Esophagus squamous epithelium (tissue), 5 donors: ENCODE results near the gene WWTR1. TPM values are rescaled to one million over a fixed set of nuclear protein-coding genes. Genes with fewer than 3 reads are reported as not detected.

ENCODE experiments used
- DNase-seq: peaks from one replicate; lab custom pipeline; 2025; lab: John Stamatoyannopoulos, UW
- H3K27ac ChIP-seq, 4 donors: fragments of 200-600 bp; sonication (generic); one replicate each; pipeline ENCODE4 v1.5.1; 2016 to 2019; ENCODE audit warnings: mild to moderate bottlenecking in 1 of 4
- H3K27me3 ChIP-seq, 4 donors: fragments of 200-600 bp; sonication (generic); 1 replicate in 3 of 4; 2 replicates in 1 of 4; pipeline versions ENCODE4 v1.5.1 to v1.6.0; 2017 to 2021; ENCODE audit warnings: antibody characterized with exemption in 1 of 4
- H3K36me3 ChIP-seq, 3 donors: fragments of 200-600 bp; sonication (generic); one replicate each; pipeline ENCODE4 v1.5.1; 2016 to 2019
- H3K4me1 ChIP-seq, 3 donors: fragments of 200-600 bp; sonication (generic); one replicate each; pipeline ENCODE4 v1.5.1; 2017 to 2019
- H3K4me3 ChIP-seq, 4 donors: fragments of 200-600 bp; sonication (generic); 1 replicate in 3 of 4; 2 replicates in 1 of 4; pipeline ENCODE4 v1.5.1; 2016 to 2019; ENCODE audit warnings: mild to moderate bottlenecking in 2 of 4, moderate library complexity in 1 of 4
- H3K9me3 ChIP-seq, 3 donors: fragments of 200-600 bp; sonication (generic); one replicate each; pipeline ENCODE4 v1.5.1; 2016 to 2019
- POLR2A ChIP-seq, 4 donors: fragments of 450-650 bp; IDR thresholded peaks; one replicate each; pipeline ENCODE4 v1.6.1; 2017; ENCODE audit warnings: antibody characterized with exemption in 4 of 4, mild to moderate bottlenecking in 4 of 4, moderate library complexity in 3 of 4
- WGBS, 2 donors: methylation state at CpG; one replicate each; pipeline ENCODE4 v1.1.5; 2018; 5-methylcytosine and 5-hydroxymethylcytosine counted together
- intact Hi-C: fragments of 100-400 bp; cut with DNase I; formaldehyde crosslinking; loops from one replicate; pipeline ENCODE4 v1.15.0; 2022
- total RNA-seq, 4 donors: library from RNA; depleted of rRNA; stranded (reverse); fragments of >200 nt; gene quantifications; one replicate each; pipeline ENCODE4 v1.1.0, GENCODE V29; 2016
- TF ChIP-seq, protein P1 (sequence below), 6 experiments: fragments of 450-650 bp in 4 of 6; fragments of 200-600 bp in 2 of 6; sonication (generic) in 2 of 6; IDR thresholded peaks; one replicate each; pipeline ENCODE4 v1.5.1; 2016 to 2019; ENCODE audit warnings: antibody characterized with exemption in 6 of 6, mild to moderate bottlenecking in 4 of 6, moderate library complexity in 4 of 6
- donor health status: DM: yes; HTN: yes; CAD: no.

Gene WWTR1
- total RNA-seq, 4 donors from 2014 or later: 35.7 to 116 (median 39.6) TPM

DNA sequence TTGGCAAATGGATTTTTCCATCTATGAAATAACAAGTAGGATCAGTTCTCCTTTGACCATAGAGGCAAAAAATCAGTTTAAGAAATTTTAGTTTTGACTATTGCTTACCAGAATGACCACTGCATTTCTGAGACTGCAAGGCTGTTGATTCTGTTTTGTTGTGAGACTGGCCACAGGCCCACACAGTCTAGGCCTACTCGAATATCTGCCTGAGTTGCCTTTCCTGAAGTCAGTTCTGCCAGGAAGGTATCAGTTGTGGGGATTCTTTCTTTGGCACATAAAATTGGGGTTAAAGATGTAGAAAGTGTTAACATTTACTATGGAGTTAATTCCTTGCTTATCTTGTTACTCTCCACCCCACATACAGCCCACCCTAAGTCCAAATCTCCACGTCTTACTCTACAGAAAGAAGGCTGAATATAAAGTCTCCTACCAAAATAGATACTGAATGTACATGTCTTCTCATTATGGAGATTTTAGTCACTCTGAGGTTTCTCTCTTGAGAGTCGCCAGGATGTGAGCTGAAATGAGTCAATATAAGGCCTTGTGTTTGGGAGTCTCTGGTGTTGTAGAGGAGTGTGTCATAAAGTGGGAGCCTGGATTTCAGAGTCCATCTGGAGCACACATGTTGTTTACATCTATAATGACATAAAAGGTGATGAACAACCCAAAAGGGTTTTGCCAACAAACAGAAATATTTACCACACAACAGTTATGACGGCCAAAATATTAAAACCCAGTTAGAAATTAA lies 45.0 kb upstream of the WWTR1 start:
- H3K27ac ChIP-seq: peak overlapping the region in 3 of 4 donors; percentile 44 to 72 (median 53)
- no peaks in the 10 kb centered on the region for H3K4me1 ChIP-seq
- no peaks in the 10 kb centered on the region for H3K27me3 ChIP-seq
- peaks cover 0 to 13% (median 8%) of the 10 kb centered on the region in 3 donors for H3K9me3 ChIP-seq
- DNase-seq: no peak
- H3K4me3 ChIP-seq: no peak overlapping the region
- intact Hi-C loops: no loop called here
- 60 to 63% methylated on average over 4 of the region's 4 CpGs for WGBS, 2 donors
- no peaks in the 10 kb centered on the region for H3K36me3 ChIP-seq
- TF ChIP-seq, protein P1, sequence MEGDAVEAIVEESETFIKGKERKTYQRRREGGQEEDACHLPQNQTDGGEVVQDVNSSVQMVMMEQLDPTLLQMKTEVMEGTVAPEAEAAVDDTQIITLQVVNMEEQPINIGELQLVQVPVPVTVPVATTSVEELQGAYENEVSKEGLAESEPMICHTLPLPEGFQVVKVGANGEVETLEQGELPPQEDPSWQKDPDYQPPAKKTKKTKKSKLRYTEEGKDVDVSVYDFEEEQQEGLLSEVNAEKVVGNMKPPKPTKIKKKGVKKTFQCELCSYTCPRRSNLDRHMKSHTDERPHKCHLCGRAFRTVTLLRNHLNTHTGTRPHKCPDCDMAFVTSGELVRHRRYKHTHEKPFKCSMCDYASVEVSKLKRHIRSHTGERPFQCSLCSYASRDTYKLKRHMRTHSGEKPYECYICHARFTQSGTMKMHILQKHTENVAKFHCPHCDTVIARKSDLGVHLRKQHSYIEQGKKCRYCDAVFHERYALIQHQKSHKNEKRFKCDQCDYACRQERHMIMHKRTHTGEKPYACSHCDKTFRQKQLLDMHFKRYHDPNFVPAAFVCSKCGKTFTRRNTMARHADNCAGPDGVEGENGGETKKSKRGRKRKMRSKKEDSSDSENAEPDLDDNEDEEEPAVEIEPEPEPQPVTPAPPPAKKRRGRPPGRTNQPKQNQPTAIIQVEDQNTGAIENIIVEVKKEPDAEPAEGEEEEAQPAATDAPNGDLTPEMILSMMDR (IDR thresholded peaks at IDR 0.05): no peak
- TF ChIP-seq POLR2A (IDR thresholded peaks at IDR 0.05): no peak

DNA sequence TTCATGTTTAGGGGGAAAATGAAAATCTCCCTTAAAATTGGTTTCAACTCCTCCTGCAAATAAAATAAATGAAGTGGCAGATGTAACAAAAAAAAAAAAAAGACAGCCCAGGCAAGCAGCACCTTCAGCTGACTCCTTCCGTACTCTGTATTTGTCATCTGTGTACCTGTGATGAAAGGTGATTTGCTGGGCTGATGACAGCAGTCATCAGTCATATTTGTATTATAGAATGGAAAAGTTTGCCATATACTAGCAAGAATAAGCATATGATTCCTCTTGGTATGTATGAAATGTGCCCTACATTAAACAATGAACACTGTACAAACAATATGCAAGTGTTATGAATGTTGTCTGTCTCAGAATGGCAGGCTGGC lies 44.1 kb upstream of the WWTR1 start:
- intact Hi-C loops: no loop called here
- WGBS, 2 donors: 71 to 79% methylated on average over 1 of the region's 1 CpG
- TF ChIP-seq POLR2A (IDR thresholded peaks at IDR 0.05): no peak
- TF ChIP-seq, protein P1 (IDR thresholded peaks at IDR 0.05): no peak
- Histone ChIP-seq H3K4me1 (no peaks in the 10 kb centered on the region), H3K9me3 (peaks cover 0 to 18% (median 8%) of the 10 kb centered on the region in 3 donors), H3K27ac (peak overlapping the region in 1 of 4 donors; percentile 53), H3K4me3 (no peak overlapping the region), H3K36me3 (no peaks in the 10 kb centered on the region), H3K27me3 (no peaks in the 10 kb centered on the region)
- DNase-seq: no peak

DNA sequence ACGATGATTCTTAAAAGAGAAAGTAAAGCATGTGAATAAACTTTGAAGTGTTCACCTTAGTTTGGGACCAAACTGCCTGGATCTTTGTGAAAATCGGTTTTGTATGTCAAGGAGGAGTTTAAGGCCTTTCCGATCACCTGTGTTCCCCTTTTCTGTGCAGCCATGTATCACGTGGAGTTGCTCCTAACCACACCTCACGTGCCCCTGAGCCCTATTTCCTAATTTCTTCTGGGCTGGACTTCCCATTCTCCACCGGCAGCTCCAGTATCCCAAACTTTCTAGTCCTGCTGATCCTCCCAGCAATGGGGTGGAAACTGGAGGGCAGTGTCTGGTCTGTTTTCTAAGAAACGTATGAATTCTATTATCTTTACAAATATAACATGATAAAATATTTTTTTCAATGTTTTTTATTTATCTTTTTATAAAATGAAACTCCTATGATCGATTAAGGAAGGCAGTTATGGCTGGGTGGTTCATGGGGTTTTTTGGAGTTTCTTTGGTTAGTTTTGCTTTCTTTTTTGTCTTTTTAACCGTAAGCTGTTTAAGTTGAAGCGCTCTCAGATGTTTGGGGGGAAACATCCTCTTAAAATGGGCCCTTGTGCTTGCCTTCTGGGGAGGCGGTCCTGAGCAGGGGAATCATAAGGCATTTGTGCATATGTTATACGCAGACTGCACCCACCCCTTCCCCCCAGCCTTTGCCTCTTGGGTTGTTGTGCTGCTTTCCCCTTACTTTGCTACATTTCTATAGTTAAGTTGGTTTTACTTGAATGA lies 43.6 kb upstream of the WWTR1 start:
- peak overlapping the region in 1 of 4 donors; percentile 27 for H3K27ac ChIP-seq
- no peak for TF ChIP-seq POLR2A (IDR thresholded peaks at IDR 0.05)
- TF ChIP-seq, protein P1 (IDR thresholded peaks at IDR 0.05): no peak

DNA sequence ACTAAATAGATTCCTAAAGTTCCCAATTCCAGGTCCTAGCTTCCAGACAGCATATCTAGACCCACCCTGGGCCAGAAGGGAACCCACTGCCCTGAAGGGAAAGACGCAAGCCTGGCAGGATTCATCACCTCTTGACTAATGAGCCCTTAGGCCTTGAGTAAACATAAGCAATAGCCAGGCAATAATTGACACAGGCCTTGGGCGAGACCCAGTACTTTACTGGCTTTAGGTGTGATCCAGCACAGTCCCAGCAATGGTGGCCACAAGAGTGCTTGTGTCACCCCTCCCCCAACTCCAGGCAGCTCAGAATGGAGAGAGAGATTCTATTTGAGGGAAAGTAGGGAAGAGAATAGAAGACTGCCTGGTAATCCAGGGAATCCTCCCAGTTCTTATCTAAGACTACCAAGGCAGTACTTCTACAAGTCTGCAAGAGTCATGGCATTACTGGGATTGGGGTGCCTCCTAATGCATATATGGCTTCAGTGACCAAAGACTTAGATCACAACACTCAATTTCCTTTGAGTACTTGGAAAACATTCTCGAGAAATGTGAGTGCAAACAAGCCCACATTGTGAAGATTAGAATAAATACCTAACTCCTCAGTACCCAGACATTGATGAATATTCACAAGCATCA lies 30.4 kb upstream of the WWTR1 start:
- H3K27me3 ChIP-seq: no peaks in the 10 kb centered on the region
- 62 to 74% methylated on average over 3 of the region's 3 CpGs for WGBS, 2 donors
- H3K4me1 ChIP-seq: no peaks in the 10 kb centered on the region
- H3K9me3 ChIP-seq: no peaks in the 10 kb centered on the region
- no peak overlapping the region for H3K27ac ChIP-seq
- intact Hi-C loops: no loop called here
- no peak for TF ChIP-seq POLR2A (IDR thresholded peaks at IDR 0.05)
- TF ChIP-seq, protein P1 (IDR thresholded peaks at IDR 0.05): no peak
- H3K36me3 ChIP-seq: no peaks in the 10 kb centered on the region
- H3K4me3 ChIP-seq: no peak overlapping the region
- DNase-seq: no peak

More for the DNA sequence above, 43.6 kb upstream of the WWTR1 start:
- Histone ChIP-seq H3K9me3 (peaks cover 0 to 18% (median 8%) of the 10 kb centered on the region in 3 donors), H3K4me3 (no peak overlapping the region), H3K27me3 (no peaks in the 10 kb centered on the region), H3K4me1 (no peaks in the 10 kb centered on the region), H3K36me3 (no peaks in the 10 kb centered on the region)
- intact Hi-C loops: no loop called here
- DNase-seq: no peak
- 73 to 75% methylated on average over 12 of the region's 12 CpGs for WGBS, 2 donors
